K562 treated with DMSO at 1 percent for 4 hours (cell line): ENCODE results near the gene BIRC2. TPM values are rescaled to one million over a fixed set of nuclear protein-coding genes. Genes with fewer than 3 reads are reported as not detected.

ENCODE experiments used
- total RNA-seq: library from RNA; unstranded; fragments of 300-600 nt; gene quantifications from 2 replicates; pipeline ENCODE4 v1.2.3, GENCODE V29; 2022; ENCODE audit not compliant: insufficient read depth

BIRC2 gene
- total RNA-seq, result 16.8 and 25.1 TPM in 2 replicates

DNA sequence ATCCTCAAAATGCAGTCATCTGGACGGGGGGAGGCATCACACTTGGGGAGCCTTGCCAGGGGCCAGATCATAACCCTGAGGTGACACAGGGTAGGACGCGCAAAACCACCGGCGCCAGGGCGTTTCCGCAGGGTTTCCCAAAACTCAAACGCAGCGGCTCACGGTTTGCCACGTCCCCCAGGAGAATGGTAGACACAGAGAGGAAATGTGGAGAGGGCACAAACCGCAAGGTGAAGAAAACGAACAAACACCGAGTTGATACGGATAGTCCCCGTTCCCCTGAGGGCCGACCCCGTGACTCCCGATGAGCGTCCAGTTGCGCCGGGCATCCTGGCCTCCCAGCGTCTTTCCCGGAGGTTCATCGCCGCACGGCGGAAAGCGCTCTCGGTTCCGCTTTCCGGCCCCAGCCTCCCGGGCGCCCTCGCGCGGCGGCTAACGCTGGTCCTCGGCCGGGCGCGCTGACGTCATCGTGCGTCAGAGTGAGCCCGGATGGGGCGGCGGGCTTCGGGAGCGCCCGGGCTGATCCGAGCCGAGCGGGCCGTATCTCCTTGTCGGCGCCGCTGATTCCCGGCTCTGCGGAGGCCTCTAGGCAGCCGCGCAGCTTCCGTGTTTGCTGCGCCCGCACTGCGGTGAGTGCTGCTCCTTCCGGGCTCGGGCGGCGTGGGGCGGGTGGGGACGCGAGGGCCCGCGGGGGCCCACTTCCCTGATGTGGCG lies at the start of gene BIRC2:
Gene BIRC2, plus strand, starts transcription at position 467 of the 714 bp plus-strand sequence. CDS start 2,641 bp downstream, outside the sequence.

DNA sequence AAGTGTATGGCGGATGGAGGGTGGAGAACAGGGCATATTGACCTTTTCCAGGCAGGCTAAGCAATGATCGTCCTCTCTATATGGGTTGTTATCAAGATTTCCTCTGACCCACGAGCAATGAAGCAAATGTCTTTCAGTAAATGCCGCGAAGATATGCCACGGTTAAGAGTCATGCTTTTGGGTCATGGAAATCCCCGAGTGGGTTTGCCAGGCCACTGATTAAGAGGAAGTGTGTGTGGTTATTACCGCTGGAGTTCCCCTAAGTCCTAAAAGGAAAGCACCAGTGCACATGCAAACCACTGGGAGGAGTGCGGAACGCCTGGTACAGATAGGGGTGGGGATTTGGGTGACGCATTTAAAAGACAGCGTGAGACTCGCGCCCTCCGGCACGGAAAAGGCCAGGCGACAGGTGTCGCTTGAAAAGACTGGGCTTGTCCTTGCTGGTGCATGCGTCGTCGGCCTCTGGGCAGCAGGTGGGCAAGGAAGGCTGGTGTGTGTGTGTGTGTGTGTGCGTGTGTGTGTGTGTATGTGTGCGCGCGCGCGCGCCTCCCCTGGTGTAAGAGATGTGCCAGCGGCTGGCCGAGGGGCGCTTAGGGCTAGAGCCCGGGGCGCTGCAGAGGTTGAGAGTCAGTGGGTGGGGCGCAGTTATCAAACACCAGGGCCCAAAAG lies 29.8 kb upstream of the BIRC2 start, which contains the start of gene BIRC3:
Gene BIRC3, plus strand, starts transcription at position 386 of the 669 bp plus-strand sequence. CDS start 7,026 bp downstream, outside the sequence.

Other genes starting within 250 kb of the BIRC2 start
- gene YAP1, start 236.8 kb upstream of the BIRC2 start, total RNA-seq, result not detected in 2 replicates
- gene BIRC3, start 29.7 kb upstream of the BIRC2 start, total RNA-seq, result 0.41 and 0.88 TPM in 2 replicates
- 37.5 and 38.9 TPM in 2 replicates for gene TMEM123, start 105.6 kb downstream of the BIRC2 start, total RNA-seq
- gene MMP7, start 183.5 kb downstream of the BIRC2 start, total RNA-seq, result not detected in 2 replicates